Liver (tissue), 3 donors: Measurements from ENCODE around the gene ADAMTS2.

Experiments
- CTCF ChIP-seq: fragments of 150-350 bp; IDR thresholded peaks from 2 replicates; pipeline ENCODE4 v1.5.1; 2017; ENCODE audit warnings: improper control_type of control experiment, low read depth, low read length; ENCODE audit not compliant: missing input control
- FOXA1 ChIP-seq: IDR thresholded peaks from 2 replicates; pipeline ENCODE4 v1.6.1; 2016; ENCODE audit warnings: antibody characterized with exemption
- FOXA2 ChIP-seq: IDR thresholded peaks from 2 replicates; pipeline ENCODE4 v1.6.1; 2016; ENCODE audit warnings: antibody characterized with exemption
- HNF4A ChIP-seq, 2 donors: conservative IDR thresholded peaks; 2 replicates each; pipeline ENCODE4 v1.6.1; 2016; ENCODE audit warnings: antibody characterized with exemption in 2 of 2, mild to moderate bottlenecking in 2 of 2
- JUND ChIP-seq, 2 donors: IDR thresholded peaks; 2 replicates each; pipeline ENCODE4 v1.6.1; 2016; ENCODE audit warnings: antibody characterized with exemption in 2 of 2
- MAX ChIP-seq: IDR thresholded peaks from 2 replicates; pipeline ENCODE4 v1.6.1; 2016; ENCODE audit warnings: antibody characterized with exemption
- RAD21 ChIP-seq, 2 donors: IDR thresholded peaks; 2 replicates each; pipeline ENCODE4 v1.6.1; 2016; ENCODE audit warnings: antibody characterized with exemption in 2 of 2, mild to moderate bottlenecking in 2 of 2
- REST ChIP-seq: IDR thresholded peaks from 2 replicates; pipeline ENCODE4 v1.6.1; 2016; ENCODE audit warnings: antibody characterized with exemption, mild to moderate bottlenecking
- TAF1 ChIP-seq: conservative IDR thresholded peaks from 2 replicates; pipeline ENCODE4 v1.6.1; 2016; ENCODE audit warnings: antibody characterized with exemption, mild to moderate bottlenecking
- YY1 ChIP-seq: IDR thresholded peaks from 2 replicates; pipeline ENCODE4 v1.6.1; 2016; ENCODE audit warnings: antibody characterized with exemption, mild to moderate bottlenecking
- donor health status: healthy.
- donor health status: healthy.

- no peak for TF ChIP-seq RAD21 (IDR thresholded peaks at IDR 0.05)
- no peak for TF ChIP-seq CTCF
- no peak for TF ChIP-seq FOXA2
- no peak for TF ChIP-seq MAX
- no peak for TF ChIP-seq REST
- no peak for TF ChIP-seq HNF4A (conservative IDR thresholded peaks at IDR 0.05)
- TF ChIP-seq FOXA1, result no peak
- no peak for TF ChIP-seq YY1
- TF ChIP-seq TAF1, result no peak
- no peak for TF ChIP-seq JUND (IDR thresholded peaks at IDR 0.05)
Observed at GRCh38 chr5:179316111-179316551, 29.1 kb downstream of the ADAMTS2 start.
